Measurements from ENCODE around the gene EHMT1.

GRCh38 chr9:137795156-137795666 lies 176.4 kb downstream of the EHMT1 start:
- TF ChIP-seq, protein P1, sequence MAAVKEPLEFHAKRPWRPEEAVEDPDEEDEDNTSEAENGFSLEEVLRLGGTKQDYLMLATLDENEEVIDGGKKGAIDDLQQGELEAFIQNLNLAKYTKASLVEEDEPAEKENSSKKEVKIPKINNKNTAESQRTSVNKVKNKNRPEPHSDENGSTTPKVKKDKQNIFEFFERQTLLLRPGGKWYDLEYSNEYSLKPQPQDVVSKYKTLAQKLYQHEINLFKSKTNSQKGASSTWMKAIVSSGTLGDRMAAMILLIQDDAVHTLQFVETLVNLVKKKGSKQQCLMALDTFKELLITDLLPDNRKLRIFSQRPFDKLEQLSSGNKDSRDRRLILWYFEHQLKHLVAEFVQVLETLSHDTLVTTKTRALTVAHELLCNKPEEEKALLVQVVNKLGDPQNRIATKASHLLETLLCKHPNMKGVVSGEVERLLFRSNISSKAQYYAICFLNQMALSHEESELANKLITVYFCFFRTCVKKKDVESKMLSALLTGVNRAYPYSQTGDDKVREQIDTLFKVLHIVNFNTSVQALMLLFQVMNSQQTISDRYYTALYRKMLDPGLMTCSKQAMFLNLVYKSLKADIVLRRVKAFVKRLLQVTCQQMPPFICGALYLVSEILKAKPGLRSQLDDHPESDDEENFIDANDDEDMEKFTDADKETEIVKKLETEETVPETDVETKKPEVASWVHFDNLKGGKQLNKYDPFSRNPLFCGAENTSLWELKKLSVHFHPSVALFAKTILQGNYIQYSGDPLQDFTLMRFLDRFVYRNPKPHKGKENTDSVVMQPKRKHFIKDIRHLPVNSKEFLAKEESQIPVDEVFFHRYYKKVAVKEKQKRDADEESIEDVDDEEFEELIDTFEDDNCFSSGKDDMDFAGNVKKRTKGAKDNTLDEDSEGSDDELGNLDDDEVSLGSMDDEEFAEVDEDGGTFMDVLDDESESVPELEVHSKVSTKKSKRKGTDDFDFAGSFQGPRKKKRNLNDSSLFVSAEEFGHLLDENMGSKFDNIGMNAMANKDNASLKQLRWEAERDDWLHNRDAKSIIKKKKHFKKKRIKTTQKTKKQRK (IDR thresholded peaks at IDR 0.05; ENCODE audit: low read depth, low read length), result no peak
- TF ChIP-seq IKZF1 (conservative IDR thresholded peaks at IDR 0.05), result no peak
- no peak for TF ChIP-seq CTCF (IDR thresholded peaks at IDR 0.05 in 2 of 3, conservative IDR thresholded peaks at IDR 0.05 in 1 of 3; ENCODE audit: control insufficient read depth in 2 of 3, extremely low read depth in 1 of 3, insufficient read depth in 1 of 3, low read depth in 3 of 3, low read length in 3 of 3)
- no peak for TF ChIP-seq BRCA1 (IDR thresholded peaks at IDR 0.05; ENCODE audit: low read depth, low read length)
- TF ChIP-seq POLR2AphosphoS5 (IDR thresholded peaks at IDR 0.05; ENCODE audit: low read length), result no peak
- TF ChIP-seq STAT1 (conservative IDR thresholded peaks at IDR 0.05), result no peak
- TF ChIP-seq CHD4 (IDR thresholded peaks at IDR 0.05), result no peak
- no peak for TF ChIP-seq RAD21 (IDR thresholded peaks at IDR 0.05; ENCODE audit: insufficient read depth, low read depth, low read length)
- no peak for TF ChIP-seq BCL3 (IDR thresholded peaks at IDR 0.05; ENCODE audit: borderline replicate concordance, insufficient read depth, low read depth, low read length, poor library complexity, severe bottlenecking)
- TF ChIP-seq EED (IDR thresholded peaks at IDR 0.05; ENCODE audit: low read depth), result no peak

Measured in GM12878 (cell line).